GM10266 (cell line): ENCODE measurements around the gene FNDC8.
A peak's percentile ranks its signal among the peaks of the same experiment; 100 is the strongest.

Experiments used
- DNase-seq: peaks from one replicate; pipeline ENCODE4 v3.0.0; 2012; ENCODE audit errors: extremely low spot score
- TF ChIP-seq, protein P1 (sequence below): IDR thresholded peaks from 2 replicates; pipeline ENCODE4 v1.5.1; 2012; ENCODE audit warnings: mild to moderate bottlenecking, low read depth; ENCODE audit not compliant: control insufficient read depth, insufficient read depth; ENCODE audit errors: missing control alignments

Gene FNDC8

DNA sequence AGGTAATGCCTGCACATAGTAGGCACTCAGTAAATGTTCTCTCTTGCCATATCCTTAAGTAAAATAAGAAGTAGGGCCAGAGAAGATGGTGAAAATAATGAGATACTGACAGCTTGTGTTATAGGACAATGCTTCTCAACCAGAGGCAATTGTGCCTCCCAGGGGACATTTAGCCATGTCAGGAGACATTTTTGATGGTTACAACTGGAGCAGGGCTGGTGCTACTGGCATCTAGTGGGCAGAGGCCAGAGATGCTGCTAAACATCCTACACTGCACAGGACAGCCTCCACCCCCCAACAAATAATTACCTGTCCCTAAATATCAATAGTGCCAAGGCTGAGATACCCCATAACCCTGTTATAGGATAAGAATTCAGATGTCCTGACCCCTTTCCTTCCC, 3.4 kb upstream of the FNDC8 start:
- peak; percentile 44 for DNase-seq
- TF ChIP-seq, protein P1, sequence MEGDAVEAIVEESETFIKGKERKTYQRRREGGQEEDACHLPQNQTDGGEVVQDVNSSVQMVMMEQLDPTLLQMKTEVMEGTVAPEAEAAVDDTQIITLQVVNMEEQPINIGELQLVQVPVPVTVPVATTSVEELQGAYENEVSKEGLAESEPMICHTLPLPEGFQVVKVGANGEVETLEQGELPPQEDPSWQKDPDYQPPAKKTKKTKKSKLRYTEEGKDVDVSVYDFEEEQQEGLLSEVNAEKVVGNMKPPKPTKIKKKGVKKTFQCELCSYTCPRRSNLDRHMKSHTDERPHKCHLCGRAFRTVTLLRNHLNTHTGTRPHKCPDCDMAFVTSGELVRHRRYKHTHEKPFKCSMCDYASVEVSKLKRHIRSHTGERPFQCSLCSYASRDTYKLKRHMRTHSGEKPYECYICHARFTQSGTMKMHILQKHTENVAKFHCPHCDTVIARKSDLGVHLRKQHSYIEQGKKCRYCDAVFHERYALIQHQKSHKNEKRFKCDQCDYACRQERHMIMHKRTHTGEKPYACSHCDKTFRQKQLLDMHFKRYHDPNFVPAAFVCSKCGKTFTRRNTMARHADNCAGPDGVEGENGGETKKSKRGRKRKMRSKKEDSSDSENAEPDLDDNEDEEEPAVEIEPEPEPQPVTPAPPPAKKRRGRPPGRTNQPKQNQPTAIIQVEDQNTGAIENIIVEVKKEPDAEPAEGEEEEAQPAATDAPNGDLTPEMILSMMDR: peak; percentile 55

DNA sequence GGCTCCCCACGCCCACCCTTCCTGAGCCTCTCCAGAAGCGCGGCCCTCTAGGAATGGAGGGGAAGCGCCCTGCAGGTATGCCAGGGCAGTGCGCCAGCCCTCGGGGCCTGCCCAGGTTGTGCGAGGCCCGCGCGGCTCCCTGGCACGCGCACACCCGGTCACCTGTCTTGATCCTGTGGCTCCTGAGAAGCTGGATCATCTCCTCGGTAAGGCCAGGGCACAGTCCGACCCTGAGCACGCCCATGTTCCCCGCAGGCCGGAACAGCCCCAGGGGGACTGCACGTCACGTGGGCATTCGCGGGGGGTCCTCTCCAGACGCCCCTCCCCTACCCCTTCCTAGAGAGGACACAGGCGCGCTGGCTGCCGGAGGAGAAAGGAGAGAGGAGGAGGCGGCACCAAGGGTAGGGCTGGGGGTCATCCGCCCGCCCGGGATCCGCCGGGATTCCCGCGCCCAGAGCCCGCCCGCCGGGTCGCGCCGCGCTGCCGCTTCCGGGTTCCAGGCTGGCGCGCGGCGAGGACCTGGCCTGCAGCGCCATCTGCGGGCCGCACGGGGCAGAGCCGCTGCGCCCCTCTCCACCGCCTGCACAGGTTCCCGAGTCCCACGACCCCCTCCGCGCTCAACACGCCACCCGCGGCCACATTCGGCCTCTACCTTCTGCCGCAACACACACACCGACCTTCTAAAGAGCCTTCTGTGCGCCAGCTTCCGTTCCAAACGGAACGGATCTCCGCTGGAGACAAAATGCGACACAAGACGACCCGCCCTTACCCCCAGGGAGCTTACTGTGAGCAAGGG, 1.8 kb upstream of the FNDC8 start, which contains the start of gene RAD51D:
TSS of gene RAD51D (minus strand) at position 491 of the 796 bp plus-strand sequence. CDS start at position 244, 247 bp downstream.
- TF ChIP-seq, protein P1: peak; percentile 97
- peak; percentile 92 for DNase-seq

DNA sequence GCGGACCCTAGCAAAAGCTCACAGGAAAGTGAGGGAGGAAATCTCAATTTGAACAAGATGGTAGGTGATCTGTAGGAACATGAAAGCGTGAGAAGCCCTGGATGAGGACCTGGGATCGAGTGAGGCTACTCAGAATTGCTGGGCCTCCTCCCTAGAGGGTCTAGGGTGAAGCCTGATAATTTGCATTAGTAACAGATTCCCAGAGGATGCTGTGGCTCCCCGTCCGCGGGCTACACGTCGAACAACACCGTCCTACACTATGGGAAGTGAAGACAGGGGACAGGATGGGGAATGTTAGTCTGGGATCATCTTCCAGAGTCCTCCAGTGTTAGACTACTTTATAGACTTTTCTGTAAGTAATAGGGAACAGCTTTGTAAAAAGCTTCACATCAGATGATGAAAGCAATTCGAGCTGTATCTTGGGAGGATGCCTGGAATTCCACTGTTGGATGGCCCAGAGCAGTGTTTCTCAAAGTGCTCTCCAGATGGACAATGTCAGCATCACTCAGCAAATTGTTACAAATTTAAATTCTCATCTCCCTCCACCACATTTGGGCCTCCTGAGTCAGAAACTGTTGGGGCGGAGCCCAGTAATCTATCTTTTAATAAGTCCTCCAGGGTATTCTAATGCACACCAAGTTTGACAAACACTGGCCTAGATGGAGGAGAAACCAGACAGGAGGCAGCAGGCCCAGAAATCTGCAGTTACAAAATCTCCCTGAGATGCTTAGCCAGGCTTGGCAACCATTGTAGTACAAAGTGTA, 6.5 kb downstream of the FNDC8 start:
- DNase-seq: no peak
- TF ChIP-seq, protein P1: no peak

DNA sequence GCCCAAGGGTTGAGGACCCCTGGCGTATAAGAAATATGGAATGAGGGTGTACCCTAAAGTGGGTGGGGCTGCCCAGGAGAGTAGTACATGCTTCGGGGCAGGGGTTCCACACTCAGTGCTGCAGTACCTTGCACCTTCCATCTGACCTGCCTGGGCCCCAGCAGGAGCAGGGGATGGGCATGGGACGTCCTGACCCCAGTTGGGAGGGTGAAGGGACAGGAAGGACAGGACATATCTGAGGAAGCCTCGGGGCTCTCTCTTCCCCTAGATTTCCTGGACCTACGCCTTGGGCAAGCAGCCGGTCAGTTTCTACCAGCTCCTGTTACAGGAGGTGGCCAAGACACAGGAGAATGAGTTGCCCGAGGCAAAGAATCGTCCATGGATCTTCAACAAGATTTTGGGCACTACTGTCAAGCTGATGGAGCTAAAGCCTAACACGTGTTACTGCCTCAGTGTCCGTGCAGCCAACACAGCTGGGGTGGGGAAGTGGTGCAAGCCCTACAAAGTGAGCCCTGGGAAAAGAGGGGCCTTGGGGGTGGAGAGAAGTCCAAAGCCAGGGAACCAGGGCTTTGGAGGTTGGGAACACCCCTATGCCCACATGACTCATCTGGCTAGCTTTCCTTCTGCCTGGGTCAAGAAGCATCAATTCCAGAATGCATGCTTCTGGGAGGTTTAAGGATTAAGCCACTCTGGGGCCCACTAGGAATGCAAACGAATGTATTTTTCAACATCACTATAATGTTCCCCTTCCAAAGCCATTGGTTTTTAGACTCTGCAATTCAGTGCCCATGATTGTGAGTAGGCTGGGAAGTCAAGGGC, 7.9 kb downstream of the FNDC8 start:
- TF ChIP-seq, protein P1: no peak
- DNase-seq: no peak

DNA sequence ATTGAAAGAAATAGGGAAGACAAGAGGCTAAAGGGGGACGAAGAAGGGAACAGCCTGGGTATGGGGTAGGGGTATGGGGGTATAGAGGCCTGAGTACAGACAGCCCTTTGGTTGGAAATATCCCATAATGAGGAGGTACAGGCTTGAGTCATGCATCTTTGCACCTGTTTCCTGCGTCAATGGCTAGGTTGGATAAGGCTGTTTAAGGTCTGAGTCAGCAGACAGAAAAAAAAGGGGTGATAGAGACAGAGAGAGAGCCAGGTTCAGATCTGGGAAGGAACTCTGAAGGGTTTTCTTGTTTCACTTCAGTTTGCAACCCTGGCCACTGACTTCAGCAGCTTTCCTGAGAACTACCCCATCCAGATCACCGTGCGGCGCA, 8.5 kb downstream of the FNDC8 start:
- TF ChIP-seq, protein P1: no peak
- no peak for DNase-seq

DNA sequence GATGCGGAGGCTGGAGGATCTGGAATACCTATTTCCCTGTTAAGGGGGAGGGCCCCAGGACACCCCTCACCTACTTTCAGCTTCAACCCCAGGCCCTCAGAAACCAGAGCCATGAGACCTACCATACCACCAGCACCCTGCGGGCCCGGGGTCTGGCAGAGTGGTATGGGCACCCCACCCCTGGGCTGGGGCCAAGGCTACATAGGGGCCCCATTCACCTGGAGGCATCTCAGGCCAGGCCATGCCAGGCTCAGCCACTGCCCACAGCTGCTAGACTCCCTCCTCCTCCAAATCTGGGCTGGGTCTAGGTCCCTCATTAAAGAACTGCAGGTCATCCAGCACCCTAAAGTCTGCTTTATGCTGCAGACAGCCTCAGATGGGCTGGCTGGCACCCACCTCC, 9.0 kb downstream of the FNDC8 start:
- no peak for DNase-seq
- TF ChIP-seq, protein P1: no peak
